ENCODE measurements around the gene CD58.

CD58 gene

DNA sequence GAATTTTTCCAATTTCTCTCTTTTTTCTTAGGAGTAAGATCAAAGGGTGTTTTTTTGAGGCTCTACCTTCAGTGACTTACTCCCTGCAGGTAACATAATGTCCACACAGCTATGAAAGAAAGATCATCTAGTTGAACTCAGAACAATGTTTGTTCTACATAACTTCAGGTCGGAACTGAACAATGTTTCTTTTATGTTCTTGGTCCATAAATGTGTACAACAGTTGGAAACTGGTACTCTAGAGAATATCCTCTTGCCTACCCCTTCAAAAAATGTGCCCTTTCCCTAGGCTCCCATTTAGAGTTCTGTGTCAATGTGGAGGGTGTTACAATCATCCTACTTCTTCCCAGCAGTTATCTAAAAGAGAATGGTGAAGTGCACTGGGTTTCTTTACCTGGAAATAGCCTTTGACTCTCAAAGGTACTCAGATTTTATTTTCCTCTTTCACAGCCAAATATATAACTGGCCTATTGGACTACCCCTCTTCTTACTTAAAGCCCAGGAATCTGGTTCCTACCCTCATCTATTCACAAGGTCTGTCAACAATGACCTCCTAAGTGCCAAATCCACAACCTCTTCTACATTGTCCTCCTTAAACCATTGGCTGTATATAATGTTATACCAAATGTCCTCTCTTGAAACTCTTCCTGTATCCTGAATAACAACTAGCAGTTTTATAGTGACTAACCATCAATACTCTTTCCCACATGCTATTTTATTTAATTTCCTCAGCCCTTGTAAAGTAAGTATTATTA, 42.3 kb downstream of the CD58 start:
- no peak for TF ChIP-seq ZNF266 (tag by site-specific recombination; IDR thresholded peaks at IDR 0.05; ENCODE audit: low read depth)
- no peak for TF ChIP-seq ZNF624 (tag by site-specific recombination; IDR thresholded peaks at IDR 0.05)
- TF ChIP-seq ZNF571 (tag by site-specific recombination; IDR thresholded peaks at IDR 0.05): no peak
- TF ChIP-seq ZNF426 (tag by site-specific recombination; IDR thresholded peaks at IDR 0.05): no peak
- no peak for TF ChIP-seq ZFP3 (tag by site-specific recombination; IDR thresholded peaks at IDR 0.05; ENCODE audit: low read depth)
- TF ChIP-seq WT1 (tag by site-specific recombination; IDR thresholded peaks at IDR 0.05): no peak
- no peak for TF ChIP-seq ZNF549 (tag by site-specific recombination; IDR thresholded peaks at IDR 0.05)
- no peak for TF ChIP-seq ZNF239 (tag by site-specific recombination; IDR thresholded peaks at IDR 0.05)
- no peak for TF ChIP-seq ZNF776 (tag by site-specific recombination; IDR thresholded peaks at IDR 0.05; ENCODE audit: borderline replicate concordance)
- TF ChIP-seq, protein P1, sequence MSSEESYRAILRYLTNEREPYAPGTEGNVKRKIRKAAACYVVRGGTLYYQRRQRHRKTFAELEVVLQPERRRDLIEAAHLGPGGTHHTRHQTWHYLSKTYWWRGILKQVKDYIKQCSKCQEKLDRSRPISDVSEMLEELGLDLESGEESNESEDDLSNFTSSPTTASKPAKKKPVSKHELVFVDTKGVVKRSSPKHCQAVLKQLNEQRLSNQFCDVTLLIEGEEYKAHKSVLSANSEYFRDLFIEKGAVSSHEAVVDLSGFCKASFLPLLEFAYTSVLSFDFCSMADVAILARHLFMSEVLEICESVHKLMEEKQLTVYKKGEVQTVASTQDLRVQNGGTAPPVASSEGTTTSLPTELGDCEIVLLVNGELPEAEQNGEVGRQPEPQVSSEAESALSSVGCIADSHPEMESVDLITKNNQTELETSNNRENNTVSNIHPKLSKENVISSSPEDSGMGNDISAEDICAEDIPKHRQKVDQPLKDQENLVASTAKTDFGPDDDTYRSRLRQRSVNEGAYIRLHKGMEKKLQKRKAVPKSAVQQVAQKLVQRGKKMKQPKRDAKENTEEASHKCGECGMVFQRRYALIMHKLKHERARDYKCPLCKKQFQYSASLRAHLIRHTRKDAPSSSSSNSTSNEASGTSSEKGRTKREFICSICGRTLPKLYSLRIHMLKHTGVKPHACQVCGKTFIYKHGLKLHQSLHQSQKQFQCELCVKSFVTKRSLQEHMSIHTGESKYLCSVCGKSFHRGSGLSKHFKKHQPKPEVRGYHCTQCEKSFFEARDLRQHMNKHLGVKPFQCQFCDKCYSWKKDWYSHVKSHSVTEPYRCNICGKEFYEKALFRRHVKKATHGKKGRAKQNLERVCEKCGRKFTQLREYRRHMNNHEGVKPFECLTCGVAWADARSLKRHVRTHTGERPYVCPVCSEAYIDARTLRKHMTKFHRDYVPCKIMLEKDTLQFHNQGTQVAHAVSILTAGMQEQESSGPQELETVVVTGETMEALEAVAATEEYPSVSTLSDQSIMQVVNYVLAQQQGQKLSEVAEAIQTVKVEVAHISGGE (tag by site-specific recombination; conservative IDR thresholded peaks at IDR 0.05; ENCODE audit: low read depth): no peak
- no peak for TF ChIP-seq ZNF169 (tag by site-specific recombination; IDR thresholded peaks at IDR 0.05)
- TF ChIP-seq ZNF610 (tag by site-specific recombination; IDR thresholded peaks at IDR 0.05; ENCODE audit: borderline replicate concordance): no peak
- no peak for TF ChIP-seq ZNF157 (tag by site-specific recombination; IDR thresholded peaks at IDR 0.05)
- H3K4me1 ChIP-seq (ENCODE audit: control insufficient read depth, insufficient read depth, low read length): no peaks in the 10 kb centered on the region
- H3K9me3 ChIP-seq (ENCODE audit: control insufficient read depth, insufficient read depth, low read depth, low read length): no peaks in the 10 kb centered on the region
- H3K27ac ChIP-seq (ENCODE audit: extremely low read depth, low read depth, low read length): no peak overlapping the region
- H3K4me3 ChIP-seq (ENCODE audit: low read depth, low read length): no peak overlapping the region
- ChIA-PET CTCF (no interaction called here), POLR2A (no interaction called here)
- H3K36me3 ChIP-seq (ENCODE audit: control insufficient read depth in 2 of 2, insufficient read depth in 1 of 2, low read length in 2 of 2): peaks cover 0 to 3% of the 10 kb centered on the region in 2 experiments; a peak in 1 of 3 replicates

DNA sequence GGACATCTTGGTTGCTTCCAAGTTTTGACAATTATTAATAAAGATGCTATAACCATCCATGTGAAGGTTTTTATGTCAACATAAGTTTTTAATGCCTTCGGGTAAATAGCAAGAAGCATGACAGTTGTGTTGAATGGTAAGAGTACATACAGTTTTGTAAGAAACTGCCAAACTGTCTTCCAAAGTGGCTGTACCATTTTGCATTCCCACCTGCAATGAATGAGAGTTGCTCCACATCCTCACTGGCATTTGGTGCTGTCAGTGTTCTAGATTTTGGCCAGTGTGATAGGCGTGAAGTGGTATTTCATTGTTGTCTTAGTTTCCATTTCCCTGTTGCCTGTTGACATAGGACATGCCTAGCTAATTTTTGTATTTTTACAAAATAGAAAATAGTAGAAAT, 45.4 kb downstream of the CD58 start:
- Histone ChIP-seq H3K4me3 (ENCODE audit: low read depth, low read length) (no peak overlapping the region), H3K27ac (ENCODE audit: extremely low read depth, low read depth, low read length) (no peak overlapping the region), H3K36me3 (ENCODE audit: control insufficient read depth in 2 of 2, insufficient read depth in 1 of 2, low read length in 2 of 2) (no peaks in the 10 kb centered on the region), H3K4me1 (ENCODE audit: control insufficient read depth, insufficient read depth, low read length) (no peaks in the 10 kb centered on the region), H3K9me3 (ENCODE audit: control insufficient read depth, insufficient read depth, low read depth, low read length) (no peaks in the 10 kb centered on the region)
- ChIA-PET POLR2A (no interaction called here), CTCF (no interaction called here)
- TF ChIP-seq ZIC2 (tag by site-specific recombination; IDR thresholded peaks at IDR 0.05): no peak
- TF ChIP-seq ZNF223 (tag by site-specific recombination; IDR thresholded peaks at IDR 0.05): no peak
- no peak for TF ChIP-seq ZNF585B (tag by site-specific recombination; IDR thresholded peaks at IDR 0.05)
- TF ChIP-seq, protein P2, sequence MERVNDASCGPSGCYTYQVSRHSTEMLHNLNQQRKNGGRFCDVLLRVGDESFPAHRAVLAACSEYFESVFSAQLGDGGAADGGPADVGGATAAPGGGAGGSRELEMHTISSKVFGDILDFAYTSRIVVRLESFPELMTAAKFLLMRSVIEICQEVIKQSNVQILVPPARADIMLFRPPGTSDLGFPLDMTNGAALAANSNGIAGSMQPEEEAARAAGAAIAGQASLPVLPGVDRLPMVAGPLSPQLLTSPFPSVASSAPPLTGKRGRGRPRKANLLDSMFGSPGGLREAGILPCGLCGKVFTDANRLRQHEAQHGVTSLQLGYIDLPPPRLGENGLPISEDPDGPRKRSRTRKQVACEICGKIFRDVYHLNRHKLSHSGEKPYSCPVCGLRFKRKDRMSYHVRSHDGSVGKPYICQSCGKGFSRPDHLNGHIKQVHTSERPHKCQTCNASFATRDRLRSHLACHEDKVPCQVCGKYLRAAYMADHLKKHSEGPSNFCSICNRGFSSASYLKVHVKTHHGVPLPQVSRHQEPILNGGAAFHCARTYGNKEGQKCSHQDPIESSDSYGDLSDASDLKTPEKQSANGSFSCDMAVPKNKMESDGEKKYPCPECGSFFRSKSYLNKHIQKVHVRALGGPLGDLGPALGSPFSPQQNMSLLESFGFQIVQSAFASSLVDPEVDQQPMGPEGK (tag by site-specific recombination; IDR thresholded peaks at IDR 0.05): no peak
- TF ChIP-seq ZNF132 (tag by site-specific recombination; IDR thresholded peaks at IDR 0.05; ENCODE audit: borderline replicate concordance): no peak
- TF ChIP-seq BCL11A (tag by site-specific recombination; IDR thresholded peaks at IDR 0.05; ENCODE audit: low read depth): no peak

Measured in HEK293 (cell line).